Activated effector memory CD4-positive, alpha-beta T cell treated with Interleukin-2 at 50 U/mL for 16 hours (primary cell): ENCODE results near the gene FMNL3.

Source experiments
- DNase-seq: peaks from one replicate; pipeline ENCODE4 v3.0.0-alpha.2; 2020

Gene FMNL3

DNA sequence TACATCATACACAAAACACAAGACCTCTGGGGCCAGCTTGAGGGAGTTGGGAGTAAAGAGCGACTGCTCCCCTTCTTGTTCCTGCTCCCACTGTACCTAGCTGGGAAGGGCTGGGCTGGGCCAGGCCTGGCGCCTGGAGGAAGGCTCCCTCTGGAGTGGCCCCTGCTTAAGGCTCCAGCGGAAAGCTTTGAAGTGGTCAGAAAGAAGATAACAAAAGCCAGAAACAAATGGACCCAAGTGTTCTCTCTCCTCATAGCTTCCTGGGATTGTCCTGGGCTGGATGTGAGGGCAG, 58.5 kb downstream of the FMNL3 start:
- DNase-seq: no peak

DNA sequence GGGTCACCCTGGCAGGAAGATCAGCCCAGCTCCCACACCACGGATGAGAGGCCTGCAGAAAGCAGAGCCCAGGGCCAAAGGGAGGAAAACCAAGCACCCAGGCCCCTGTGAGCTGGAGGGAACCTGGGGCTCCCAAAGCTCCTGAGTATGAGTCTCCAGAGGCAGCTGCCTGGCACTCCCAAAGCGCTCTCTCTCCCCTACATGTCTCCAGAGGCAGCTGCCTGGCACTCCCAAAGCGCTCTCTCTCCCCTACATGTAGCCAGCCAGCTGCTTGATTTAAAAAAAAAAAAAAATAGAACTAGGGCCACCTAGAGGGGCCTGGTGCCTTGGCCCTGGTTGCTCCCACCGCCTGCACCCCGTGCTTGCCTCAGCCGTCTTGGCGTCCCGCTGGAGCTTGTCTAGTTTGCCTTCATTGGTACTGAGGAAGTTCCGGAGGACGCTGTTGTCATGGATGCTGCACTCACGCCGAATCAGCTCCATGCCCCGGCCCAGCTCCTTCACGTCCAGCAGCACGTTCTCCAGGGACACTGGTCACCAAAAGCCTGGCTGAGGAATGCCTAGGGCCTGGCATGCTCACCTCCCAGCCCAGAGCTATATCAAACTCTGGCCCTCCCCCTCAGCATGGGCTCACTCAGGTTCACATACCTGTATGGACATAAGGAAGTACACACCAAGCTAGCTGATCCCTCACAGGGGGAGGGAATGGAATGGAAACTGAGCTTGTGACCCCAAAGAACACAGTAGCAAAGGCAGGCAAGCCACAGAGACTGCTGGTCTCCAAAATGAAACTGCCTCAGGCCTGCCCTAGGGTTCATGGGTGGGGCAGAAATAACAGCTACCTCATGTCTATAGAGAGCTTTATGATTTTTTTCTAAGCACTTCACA, 59.1 kb downstream of the FMNL3 start:
- no peak for DNase-seq

DNA sequence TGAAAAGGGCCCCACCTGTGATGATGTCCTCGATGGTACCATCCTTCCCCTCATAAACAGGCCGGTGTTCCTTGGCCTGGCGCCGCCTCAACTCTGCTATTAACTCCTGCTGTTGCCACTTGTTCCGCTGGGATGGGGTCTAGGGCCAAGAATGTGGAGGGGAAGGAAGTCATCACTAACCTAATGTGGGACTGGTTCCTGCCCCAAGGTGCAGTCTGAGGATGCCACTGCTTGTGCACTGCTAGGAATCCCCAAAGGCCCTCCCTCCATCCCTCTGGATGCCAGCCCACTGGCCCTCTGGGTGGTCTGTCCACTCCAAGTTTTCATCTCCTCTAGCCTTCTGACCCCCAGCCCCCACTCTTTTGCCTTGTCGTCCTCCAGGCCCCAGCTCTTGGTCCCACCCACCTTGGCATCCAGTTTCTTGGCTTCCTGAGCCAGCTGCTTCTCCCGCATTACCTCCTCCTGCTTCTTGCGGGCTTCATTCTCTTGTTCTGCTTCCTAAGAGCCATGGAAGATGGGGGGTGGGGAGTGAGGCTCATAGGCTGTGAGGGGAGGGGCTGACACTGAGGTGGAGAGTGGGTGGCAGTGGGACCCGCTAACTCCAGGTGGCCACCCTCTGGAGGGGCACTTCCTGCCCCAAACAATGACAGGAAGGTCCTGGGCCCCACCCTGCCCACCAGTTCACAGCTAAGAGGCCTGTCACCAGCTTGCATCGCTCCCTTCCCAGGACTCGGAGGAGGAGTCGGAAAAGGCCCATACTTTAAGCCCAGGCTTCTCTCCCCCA, 60.1 kb downstream of the FMNL3 start:
- no peak for DNase-seq

DNA sequence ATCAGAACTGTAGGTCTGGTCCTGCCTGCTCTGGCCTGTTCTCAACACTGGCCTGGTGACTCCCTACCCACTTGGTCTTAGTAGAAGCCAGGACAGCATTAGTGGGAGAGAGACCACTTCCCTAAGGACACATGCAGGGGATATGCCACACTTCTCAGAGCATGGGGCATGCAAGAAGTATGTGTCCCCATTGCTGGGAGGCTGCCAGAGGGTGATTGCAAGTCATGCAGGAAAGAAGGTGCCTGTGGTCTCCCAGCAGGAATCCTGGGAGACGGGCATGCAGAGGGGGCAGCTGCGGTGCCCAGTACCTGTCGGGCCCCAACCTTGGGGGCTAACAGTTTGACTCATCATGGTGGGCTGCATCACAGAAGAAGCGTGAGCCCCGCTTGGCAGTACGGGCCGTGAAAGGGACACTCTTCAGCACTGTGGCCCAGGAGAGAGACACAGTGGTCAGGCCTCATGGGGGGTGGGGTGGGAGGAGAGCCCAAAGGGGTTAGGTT, 60.8 kb downstream of the FMNL3 start:
- DNase-seq: no peak

DNA sequence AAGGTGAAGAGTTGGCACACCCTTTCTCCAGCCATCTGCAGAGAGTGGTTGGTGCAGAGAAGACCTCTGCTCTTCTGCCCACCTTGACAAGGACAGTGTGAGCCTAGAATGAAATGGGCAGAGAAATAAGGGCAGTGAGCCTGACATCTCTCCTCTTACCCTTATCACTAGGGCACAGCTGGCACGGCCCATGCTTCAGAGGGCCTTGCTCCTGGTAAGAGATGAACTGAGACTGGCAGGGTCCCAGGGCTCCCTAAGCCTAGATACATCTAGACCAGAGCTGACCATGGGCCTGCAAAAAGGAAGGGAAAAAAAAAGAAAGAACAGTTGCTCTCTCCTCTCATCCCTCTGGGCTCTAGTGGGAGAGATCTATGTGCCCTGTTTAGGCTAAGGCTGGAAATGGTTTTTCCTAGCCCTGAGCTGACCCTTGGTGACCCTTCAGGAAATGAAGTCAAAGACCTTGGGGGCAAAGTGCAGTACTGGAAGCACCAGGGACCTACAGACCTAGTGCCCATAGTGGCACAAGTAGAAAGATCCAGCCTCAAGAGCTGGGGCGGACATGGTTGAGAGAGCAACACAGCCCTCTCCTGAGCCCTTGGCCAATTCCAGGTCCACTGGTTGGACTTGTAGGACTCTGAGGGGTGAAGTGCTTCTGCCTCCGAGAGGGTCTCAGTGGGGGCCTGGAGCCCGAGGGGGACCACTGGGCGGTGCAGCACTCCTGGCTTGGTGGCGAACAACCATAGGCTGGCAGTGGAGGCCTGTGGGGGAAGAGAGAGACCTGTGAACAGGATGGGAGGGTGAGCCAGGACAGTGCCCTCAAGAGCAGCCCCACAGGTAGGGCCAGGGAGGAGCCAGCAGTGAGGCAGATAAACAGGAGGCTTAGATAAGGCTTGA, 61.8 kb downstream of the FMNL3 start:
- no peak for DNase-seq

DNA sequence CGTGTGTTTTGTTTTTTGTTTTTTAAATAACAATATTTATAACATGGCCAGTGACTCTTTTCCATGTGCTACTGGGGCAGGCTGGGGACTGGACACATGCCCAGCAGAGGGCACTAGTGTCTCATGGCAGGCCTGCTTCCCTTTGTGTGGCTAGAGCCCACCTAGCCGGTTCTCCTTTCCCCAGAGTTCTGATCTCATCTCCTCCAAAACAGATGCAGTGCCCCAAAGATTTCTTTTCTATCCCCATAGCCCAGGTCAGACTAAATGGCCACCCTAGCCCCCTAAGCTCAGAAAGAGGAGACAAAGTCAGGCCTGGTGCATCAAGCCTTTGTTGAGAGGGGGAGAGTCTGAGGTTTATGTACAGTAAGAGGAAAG, 62.6 kb downstream of the FMNL3 start:
- DNase-seq: peak; percentile 68

DNA sequence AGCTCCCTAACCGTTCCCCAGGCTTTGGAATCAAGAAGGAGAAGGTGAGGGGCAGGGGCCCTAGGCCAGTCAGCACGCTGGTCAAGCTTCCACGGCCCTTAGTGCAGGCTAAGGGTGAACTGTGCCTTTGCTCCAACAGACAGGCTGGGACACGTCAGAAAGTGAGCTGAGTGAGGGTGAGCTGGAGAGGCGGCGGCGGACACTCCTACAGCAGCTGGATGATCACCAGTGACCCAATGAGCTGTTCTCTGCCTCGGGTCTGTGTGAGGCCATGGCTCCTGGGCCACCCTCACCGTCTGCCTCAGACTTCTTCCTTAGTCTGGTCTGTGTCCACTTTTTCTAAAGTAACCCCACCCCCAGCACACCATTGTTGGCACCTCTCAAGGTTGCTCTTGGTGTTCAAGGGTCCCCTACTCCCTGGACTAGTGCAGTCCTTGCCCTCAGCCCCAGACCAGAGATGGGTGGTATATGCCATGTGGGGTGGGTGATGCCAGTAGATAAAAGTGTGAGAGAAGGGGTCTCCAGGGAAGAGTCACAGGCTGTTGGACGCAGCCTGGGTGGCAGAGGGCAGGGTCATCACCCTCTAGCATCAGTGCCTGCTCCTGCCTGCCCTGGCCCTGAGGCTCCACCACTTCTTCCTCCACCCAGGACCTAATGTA, 63.1 kb downstream of the FMNL3 start:
- no peak for DNase-seq

DNA sequence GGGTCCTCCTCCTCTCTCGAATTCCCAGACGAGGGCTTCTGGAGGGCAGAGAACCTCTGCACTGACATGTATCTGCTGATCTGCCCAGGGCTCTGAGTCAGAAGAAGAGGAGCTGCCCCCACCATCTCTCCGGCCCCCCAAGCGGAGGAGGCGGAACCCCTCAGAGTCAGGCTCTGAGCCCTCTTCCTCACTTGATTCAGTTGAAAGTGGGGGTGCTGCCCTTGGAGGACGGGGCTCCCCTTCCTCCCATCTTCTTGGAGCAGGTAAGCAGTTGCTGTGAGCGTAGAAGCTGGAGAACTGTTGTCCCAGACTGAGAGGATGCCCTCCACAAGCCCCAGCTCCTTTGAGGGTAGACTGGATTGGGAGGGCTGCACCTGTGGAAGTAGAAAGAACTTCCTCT, 64.1 kb downstream of the FMNL3 start:
- no peak for DNase-seq

DNA sequence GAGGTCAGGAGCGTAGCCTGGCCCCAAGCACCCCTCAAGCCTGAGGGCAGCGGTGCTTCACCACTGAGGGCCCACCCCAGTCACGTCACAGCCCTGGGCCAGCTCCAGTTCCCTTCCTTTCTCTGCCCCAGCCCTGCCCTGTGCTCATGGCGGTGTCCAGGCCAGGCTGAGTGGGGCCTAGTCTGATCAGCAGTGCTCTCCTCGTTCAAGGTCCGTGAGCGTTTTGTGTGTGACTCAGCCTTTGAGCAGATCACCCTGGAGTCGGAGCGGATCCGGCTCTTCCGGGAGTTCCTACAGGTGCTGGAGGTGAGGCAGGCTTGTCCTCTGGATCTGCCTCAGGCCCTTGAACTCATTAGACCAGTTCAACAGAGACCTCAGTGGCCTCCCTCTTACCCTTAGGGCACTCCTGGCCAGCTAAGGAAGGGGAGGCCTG, 64.8 kb downstream of the FMNL3 start:
- no peak for DNase-seq

DNA sequence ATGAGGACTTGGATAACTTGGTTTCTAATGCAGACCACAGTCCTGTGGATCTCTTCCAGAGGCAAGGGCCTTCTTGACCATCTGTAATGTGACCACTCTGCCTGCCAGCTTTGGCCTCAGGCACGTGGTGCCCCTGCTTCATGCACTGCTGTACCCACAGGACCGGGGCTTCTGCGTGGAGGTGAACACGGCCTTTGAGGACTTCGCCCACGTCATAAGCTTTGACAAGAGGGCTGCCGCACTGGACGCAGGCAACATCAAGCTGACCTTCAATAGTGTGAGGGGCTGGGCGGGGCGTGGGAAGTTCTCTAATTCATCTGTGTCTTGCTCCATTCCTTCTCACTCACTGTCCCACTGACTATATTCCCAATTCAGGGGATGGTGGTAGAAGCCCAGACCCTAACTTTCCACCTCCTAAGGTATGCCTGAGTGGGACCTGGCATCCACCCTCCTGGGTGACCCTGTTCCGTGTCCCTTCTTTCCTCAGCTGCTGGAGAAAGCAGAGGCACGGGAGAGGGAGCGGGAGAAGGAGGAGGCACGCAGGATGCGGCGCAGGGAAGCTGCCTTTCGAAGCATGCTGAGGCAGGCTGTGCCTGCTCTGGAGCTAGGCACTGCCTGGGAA, 65.3 kb downstream of the FMNL3 start:
- DNase-seq: no peak

DNA sequence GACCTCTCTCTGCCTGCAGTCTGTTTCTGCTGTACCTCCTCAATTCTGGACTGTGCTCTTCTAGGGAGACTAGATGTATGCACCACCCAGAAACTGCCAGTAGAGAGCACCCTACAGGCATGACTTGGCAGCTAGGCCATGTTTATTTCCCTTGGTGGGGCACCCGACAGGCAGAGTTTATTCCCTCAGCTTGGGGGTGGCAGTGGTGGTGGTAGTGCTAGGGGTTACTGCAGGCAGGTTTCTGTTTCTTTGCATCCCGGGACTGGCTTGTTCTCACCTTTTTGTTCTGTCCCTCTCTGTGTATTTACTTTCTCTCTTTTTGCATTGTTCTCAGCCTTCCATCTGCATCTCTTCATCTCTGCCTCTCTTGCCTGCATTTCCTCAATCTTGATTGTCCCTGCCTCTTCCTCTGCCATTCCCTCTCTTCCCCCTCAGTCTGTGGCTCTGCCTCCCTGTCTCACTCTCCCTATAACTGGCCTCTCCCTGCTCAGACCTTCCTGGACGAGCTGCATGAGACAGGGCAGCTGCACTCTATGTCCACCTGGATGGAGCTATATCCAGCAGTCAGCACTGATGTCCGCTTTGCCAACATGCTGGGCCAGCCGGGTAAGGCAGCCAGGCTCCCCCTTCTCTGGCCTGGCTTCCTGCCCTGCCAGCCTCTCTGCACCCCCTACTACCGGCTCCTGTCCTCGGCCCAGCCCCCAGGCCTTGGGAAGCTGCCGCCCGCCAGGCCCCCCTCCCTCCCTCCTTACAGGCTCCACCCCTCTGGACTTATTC, 70.0 kb downstream of the FMNL3 start:
- peak; percentile 31 for DNase-seq

DNA sequence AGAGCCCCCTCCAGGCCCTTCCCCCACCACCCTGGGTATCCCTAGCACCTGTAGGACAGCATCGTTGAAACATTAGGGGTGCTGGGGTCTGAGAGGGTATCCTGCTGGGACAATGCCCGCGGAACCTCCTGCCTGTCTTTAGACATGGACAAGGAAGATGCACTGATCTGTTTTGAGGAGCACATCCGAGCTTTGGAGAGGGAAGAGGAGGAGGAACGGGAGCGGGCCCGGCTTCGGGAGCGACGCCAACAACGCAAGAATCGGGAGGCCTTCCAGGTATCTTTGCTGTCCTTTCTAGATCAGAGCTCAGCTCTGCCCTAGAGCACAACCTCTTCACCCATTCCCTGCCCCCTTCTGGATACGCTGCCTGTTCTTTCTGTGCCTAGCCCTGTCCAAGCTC, 70.6 kb downstream of the FMNL3 start:
- DNase-seq: no peak

DNA sequence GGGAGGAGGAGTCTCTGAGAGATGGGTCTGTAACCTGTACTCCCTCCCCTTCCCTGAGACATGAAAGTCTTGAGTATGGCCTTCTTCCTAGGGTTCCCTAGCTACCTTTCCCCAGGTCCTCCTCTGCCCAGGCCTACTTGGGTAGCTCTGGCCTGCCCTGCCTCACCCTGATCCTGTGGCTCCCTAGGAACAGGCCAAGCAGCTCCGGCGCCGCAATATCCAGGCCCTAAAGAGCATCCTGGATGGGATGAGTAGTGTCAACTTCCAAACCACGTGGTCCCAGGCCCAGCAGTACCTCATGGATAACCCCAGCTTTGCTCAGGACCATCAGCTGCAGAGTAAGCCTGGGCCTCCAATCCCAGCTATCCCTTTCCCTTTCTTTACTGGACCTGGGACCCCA, 71.5 kb downstream of the FMNL3 start:
- DNase-seq: no peak

DNA sequence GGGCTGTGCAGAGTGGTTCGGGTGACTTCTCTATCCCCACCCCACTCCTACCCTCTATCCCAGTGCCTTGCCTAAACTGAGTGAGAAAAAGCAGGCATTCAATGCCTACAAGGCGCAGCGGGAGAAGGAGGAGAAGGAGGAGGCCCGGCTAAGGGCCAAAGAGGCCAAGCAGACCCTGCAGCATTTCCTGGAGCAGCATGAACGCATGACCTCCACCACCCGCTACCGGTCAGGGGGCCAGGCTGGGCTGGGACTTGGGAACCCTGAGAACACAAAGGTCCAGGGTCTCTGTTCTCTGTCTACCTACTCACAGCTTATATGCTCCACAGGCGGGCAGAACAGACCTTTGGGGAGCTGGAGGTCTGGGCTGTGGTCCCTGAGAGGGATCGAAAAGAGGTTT, 72.2 kb downstream of the FMNL3 start:
- DNase-seq: no peak

DNA sequence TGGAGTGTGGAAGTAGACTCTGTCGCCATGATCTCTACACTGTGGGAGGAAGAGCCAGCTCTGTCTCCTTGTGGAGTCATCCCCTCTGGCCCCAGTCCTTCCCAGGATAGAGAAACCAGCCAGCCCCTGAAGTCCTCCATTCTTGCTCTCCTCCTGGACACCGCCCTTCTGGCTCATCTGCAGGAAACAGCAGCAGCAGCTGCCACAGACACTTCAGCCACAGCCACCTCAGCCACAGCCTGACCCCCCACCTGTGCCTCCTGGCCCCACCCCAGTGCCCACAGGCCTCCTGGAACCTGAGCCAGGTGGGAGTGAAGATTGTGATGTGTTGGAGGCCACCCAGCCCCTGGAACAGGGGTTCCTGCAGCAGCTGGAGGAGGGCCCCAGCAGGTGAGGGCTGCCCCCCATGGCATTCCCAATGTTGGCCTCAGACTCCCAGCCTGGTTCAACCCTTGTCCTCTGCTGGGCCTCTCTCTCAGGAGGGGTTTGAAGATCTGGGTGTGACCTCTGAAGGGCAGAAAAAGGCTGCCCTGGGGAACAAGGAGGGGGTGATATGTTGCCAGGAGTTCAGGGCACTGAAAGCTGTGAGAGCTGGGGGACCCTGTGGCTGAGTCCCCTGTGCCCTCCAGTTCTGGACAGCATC, 73.4 kb downstream of the FMNL3 start:
- DNase-seq: no peak

DNA sequence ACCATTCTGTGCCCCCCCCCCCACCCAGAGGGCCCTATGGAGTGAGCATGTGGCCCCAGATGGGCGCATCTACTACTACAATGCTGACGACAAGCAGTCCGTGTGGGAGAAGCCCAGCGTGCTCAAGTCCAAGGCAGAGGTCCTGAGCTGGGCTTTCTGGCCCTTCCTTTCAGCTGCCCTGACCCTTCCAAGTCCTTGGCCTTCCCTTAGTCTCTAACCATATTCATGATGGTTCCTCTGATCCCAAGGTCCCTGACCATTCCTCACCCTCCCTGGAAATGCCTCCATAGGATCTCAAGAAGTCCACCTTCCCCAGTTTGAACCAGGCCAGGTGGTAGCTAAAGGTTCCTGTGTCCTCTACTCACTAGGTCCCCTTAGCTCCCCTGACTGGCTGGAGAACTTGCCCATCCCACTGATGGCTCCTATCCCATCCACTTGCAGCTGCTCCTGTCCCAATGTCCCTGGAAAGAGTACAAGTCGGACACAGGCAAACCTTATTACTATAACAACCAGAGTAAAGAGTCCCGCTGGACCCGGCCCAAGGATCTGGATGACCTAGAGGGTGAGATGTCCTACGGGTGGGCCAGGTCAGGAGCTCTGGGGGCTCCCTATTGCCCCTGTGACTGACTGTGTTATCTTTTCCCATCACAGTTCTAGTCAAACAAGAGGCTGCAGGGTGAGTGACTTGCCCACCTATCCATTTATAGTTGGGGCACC, 74.1 kb downstream of the FMNL3 start:
- DNase-seq: no peak

DNA sequence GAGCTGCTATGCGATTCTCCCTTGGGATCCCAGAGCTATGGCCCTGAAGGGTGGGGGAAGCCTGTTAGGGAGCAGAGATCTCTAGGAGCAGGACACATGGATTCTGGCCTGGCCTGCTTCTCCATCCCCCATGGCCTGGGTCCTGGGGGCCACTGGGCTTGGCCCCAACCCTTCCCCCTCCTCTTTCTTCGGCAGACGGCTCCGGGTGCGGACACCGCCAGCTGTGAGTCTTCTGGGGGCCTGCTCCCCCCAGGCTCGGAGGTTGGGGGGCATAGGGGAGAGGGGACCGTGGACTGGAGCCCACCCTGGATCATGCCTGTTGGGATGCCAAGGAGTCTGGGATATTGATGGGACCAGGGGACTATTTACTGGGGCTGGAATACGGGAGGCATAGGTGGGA, 74.8 kb downstream of the FMNL3 start:
- DNase-seq: no peak

DNA sequence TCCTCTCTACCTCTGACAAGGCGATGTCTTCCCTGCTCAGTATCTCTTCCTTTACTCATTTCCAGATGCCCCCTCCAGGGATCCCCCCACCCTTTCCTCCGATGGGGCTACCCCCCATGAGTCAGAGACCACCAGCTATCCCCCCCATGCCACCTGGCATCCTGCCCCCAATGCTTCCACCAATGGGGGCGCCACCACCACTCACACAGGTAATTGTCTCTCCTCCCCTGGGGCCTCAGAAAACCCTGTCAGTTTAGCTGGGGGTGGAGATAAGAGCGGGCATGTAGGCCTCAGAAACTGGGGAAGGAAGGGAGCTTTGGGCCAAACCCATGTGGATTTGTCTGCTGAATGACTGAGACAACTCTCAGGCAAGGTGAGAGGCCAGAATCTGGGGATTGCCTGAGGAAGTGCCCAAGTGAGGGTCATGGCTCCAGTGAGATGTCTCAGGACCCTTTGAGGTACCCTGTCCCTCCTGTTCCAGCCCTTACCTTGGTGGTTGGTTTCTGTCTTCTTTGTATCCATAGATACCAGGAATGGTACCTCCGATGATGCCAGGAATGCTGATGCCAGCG, 75.8 kb downstream of the FMNL3 start:
- DNase-seq: no peak

DNA sequence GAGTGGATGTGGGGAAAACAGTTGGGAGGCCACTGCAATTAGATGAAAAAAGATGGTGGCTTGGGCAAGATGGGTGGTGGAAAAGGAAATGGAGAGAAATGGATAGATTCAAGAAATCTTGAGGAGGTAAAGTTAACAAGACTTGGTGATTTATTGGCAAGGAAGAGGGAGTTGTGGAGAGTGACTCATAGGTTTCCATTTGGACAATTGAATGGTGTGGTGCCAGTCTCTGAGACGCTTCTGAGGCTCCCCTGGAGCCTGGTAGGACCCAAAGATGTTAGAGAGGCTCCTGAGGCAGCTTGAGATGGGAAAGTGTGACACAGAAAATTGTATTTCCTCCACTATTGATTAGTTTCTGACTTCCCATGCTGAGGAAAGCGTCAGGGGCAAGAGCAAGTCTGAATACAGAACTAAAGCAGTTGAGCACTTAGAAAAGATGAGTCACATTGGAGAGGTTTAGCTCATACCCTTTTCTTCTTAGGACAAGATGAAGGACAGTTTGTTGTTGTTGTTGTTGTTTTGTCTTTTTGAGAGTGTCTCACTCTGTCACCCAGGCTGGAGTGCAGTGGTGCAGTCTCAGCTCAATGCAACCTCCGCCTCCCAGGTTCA, 79.3 kb downstream of the FMNL3 start:
- DNase-seq: no peak
